Stimulated activated CD8-positive, alpha-beta memory T cell treated with anti-CD3 and anti-CD28 coated beads, Interleukin-4, amount 100 ng/mL, for 4 hours (primary cell): Measurements from ENCODE around the gene MREG.
A peak's percentile ranks its signal among the peaks of the same experiment; 100 is the strongest.
"Not testable (repeated sequence)": the region's sequence is repeated elsewhere in the genome, so short reads cannot be mapped to it uniquely, and the experiment has no call there.

ENCODE experiments used
- DNase-seq, 2 donors: peaks; one replicate each; pipeline ENCODE4 v3.0.0-alpha.2; 2020; ENCODE audit warnings: low read depth in 2 of 2, low spot score in 1 of 2

The MREG gene

DNA sequence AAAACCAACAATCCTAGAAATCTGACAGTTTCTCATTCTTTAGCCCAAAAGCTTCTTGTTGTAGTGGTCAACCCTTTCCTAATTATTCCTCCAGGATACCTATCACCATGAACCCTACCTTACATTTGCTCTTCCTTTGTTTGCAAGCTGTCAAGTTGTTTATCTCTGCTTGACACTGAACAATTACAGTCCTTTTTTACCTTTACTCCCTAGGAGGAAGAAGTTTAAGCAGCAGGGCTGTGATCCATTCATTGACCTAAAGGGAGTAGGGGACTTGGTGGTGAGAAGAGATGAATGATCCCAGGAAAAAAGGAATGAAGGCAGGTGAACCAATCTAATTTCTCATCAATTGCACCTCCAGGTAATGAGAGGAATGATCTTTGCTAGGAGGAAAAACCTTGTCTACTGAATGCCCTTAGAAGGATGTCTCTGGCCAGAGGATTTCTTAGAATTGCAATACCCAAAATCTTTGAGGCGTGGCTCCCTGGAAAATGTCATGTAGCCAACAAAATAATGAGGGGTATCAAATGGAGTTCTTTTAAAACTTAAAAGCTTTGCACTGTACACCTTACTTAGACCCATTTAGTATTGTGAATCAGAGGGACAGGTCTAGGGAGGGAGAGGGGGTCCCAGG is 47.7 kb downstream of the MREG start:
- DNase-seq = no peak

DNA sequence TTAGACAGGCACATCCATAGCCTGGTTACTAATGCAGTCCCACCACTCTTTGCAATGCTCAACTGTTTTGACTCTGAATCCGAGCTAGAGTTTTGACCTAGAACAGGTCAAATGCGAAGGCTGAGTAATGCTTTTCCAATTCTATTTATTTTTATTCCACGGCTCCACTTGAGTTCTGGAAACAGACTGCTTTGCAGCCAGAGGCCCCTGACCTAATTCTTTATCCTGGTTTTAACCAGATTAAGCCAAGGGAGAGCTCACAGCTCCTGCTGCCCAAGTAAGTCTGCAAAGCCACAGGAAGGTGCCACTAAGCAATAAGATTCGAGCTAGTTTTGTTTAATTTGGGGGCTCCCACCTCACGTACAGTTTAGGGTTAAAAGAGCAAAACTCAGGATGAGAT is 51.4 kb downstream of the MREG start:
- no peak for DNase-seq

DNA sequence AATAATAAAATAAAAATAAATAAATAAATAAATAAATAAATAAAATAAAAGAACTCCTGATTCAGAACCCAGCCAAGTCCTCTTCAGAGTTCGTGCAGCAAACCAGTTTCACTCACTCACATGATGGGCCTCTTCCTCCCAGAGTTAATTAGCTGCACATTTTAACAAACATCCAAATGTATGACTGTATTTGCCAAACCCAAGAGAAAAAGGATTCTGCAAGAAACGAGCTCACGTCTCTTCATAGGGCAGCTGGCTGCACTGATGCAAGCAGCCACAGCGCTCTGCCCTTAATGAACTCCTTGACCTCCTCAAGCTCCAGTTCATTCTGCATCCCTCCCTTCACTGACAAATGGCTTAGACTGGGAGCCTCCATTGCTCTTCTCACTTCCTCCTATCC is 55.1 kb downstream of the MREG start:
- DNase-seq = no peak

DNA sequence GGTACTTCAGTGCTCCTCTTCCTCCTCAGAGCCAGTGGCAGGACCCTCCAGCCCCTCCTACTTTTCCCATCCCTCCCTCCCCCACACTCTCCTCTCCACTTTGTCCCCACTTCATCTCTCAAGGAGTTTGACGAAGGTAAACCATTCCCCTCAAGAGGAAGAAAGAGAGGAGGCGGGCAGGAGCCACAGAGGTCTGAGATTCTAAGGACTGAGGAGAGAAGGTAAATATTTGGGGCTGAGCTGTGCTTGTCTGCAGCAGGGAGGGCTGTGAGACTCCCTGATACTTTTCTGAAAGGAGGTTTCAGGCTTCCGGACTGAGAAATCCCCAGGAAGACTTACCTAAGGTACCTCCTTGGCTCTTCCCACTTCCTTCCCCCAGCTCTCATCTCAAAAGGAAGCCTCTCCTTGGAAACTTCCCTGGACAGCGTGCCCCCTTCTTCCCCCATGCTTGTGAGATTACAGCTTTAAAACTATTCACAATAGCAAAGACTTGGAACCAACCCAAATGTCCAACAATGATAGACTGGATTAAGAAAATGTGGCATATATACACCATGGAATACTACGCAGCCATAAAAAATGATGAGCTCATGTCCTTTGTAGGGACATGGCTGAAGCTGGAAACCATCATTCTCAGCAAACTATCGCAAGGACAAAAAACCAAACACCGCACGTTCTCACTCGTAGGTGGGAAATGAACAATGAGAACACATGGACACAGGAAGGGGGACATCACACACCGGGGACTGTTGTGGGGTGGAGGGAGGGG is 55.8 kb downstream of the MREG start:
- DNase-seq = not testable (repeated sequence)

DNA sequence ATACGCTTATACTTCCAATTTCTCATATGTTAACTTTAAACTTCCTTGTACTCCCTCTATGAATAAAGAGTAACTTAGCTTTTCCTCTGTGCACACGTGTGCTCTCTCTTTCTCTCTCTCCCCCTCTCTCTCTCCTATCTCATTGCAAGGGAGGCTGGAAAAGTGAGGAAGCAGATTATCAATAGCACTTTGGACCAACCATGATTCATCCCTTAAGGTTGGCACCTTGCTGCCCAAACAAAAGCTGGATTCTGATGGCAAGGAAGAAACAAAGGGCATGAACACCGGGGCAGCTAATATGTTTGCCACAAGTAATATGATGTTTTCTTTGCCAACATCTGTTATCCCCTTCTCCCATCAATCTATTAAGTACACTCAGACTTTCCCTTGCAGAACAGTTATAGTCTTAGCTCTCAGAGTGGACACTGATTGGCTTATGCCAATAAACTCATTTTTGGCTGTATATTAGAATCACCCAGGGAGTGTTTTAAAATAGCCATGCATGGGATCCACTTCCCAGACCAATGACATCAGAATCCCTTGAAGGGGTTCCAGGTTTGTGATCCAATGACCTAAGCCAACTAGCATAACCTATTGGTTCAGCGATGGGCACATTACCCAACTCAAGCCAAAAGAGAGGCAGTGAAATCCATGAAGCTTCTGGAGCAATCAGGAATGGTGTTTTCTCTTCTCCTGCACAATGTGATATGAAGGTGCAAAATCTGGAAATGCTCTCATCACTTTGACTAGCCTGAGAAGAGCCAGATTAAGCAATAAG is 60.3 kb downstream of the MREG start:
- DNase-seq = no peak

DNA sequence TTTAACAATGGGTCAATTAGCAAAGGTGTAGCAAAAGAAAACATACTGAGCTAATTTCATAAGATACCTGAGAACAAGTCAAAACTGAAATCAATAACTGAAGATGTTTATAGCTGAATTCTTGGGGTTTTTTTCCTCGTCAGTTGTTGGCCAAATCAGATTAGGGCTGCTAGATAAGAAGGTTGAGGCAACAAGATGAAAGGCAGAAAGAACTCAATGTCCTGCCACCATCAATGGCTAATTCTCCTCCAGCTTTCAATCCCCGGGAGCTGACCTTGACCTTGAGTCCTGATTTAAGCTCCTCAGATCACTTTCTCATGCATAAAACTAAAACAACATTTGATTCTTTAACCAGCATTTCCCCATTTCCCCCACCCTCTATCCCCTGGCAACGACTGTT is 61.8 kb downstream of the MREG start:
- DNase-seq = no peak

DNA sequence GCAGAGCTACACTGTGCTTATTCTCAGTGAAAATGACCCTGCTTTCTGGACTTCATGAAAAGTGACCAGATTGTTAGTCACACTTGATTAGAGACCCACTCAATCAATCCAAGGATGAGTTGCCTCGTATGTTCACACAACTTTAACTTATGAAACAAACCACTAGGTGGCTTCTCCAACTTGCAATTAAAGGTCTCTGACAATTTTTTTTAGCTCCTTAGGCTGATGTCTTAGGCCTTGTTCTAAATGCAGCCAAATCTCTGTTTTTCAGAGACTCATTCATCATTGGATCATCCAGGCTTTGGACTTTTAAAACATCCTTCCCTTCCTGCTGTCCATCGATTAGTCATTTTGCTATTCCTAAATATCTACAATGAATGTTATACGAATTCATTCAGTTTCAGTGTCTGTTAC is 63.4 kb downstream of the MREG start:
- DNase-seq = no peak

DNA sequence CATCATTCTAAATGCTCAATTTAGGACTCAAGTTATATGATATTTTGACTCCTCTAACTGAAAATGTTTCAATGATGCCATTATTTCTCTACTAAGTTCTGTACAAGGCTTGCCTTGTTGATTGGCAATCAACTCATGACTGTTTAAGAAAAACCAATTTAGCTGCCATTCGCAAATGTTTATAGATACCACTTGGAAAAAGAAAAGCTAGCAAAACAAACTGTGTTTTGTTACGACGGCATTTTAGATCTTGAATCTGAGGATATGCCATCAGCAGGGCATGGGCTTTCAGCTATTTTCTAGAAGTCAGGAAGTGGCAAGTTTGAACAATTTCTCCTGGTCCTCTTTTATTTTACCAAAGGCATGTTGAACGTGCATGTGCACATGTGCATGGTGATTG is 65.3 kb downstream of the MREG start:
- no peak for DNase-seq

DNA sequence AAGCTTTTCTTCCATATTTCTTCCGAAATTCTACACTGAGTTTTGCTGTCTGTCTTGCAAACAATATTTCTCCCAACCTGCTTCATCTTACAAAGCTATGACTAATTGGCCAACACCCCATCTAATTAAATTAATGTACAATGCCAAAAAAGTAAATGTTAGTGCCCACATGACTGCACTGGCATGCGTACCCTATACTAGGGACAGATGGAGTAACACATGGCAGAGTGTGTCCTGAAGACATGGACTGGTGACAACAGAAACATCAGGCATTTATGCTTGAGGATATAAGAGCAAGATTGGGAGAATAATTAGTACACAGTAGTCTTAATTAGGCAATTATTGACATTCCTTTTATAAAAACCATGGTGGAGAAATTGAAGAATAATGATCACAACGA is 66.8 kb downstream of the MREG start:
- DNase-seq = no peak

DNA sequence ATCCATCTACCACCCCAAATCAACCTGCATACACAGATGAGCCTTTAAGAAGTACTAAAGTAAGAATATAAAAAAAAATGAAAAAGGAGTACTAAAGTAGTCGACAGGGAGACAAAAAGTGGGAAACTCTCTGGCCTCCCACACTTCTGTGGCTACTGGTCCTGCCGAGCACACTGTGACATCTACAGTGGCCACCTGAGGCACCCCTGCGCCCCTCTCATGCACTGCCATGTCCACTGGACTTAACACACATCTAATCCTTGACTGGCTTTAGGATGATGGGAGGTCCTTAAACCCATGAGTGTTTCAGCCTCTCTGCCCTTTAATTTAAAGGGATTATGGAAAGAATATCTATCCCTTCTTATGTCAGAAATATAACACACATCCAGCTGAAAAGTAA is 71.2 kb downstream of the MREG start:
- no peak for DNase-seq

DNA sequence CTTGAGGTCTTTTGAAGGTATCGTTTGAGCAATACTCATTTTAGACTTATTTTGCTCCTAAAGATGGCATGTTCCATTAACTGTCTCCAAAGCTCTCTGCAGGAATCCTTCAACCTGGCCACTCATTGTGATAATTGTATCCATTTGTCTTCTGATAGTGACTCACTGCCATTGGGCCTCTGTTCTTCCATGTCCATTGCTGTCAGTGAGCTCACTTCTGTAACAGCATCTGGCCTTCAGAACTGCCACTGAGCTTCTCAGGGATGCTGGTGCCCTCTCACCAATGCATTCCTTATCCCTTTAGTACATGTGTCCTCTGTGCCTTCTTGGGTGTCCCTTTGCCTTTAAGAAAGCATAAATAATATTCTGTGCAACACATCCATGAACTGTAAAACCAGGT is 71.6 kb downstream of the MREG start:
- DNase-seq = no peak

DNA sequence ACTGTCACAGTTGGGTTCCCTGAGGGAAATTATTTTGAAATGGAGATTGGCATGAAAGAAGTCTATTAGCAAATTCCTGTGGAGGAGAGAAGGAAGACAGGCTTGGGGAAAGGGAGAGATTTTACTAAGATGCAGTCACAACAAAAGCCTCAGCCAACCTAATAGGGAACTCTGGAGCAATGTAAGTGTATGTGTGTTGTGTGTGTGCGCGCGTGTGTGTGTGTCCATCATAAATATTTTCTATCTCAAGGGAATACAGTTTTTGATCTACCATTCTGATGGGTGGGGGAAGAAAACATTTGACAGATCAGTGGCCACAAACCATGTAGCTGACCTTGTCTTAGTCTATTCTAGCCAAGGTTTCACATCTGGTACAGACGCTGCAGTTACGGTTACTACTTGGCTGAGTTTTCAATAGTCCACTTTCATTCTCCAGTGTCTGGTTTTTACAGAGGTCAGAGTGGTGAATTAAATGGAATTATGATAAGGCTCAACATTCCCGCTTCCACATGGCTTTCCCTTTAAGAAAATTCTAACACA is 72.6 kb downstream of the MREG start:
- DNase-seq = no peak

DNA sequence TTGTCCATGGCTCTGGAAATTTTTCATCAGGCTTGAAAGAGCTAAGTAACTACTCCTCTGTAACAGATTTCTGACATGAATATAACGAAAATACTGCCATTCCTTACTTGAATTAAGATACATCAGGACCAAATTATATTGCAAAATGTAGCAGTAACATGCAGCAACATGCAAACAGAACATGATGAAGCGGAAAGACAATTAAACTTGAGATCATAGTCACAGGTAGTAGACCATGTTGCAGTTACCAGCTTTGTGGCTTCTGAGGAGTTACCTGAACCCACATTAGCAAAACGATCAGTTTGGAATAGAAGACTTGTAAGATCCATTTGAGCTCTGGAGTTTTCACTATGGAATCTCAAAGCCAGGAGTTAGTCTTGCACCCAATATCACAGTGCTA is 76.2 kb downstream of the MREG start:
- no peak for DNase-seq

DNA sequence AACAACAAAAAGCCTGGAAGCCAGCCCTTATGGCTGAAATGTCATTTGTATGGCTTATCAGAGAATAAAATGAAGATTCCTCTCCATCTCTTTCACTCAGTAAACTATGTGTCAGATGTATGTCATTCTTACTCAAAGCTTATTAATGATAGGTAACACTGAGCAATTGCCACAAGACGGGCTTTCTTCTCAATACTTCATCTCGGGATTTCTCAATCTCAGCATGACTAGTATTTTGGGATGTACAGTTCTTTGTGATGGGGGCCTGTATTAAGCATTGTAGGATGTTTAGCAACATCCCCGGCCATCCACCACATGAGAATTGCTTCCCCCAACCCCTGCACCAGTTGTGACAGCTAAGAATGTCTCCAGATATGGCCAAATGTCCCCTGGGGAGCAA is 80.2 kb downstream of the MREG start:
- DNase-seq = no peak

DNA sequence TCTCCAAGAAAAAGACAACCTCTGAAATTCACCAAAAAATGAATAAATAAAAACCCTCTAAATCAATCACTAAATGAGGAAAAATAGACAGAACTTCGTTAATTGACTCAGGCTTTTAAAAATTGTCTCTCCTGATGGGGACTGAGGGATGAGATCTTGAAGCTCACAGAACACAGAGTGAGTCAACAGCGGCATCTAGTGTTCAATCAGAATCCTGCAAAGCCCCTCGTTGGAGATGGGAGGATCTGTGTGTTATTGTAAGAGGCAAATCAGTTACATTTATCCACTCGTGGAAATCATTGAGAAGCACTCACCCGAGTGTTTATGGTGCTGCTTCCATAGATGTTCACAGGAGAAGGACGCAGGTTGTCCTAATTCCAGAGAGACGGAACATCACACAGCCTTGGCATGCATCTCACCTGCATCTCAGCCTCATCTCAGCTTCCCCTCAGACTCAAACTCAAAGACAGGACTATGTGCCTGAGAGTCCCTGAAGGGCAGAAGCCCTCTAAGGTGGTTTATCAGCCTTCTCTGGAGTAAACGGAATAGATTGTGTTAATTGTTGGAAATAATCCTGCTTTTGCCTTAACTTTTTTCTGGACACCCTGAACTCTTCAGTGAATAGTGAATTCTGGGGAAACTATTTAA is 82.0 kb downstream of the MREG start:
- peak in 1 of 2 donors; percentile 30 for DNase-seq

DNA sequence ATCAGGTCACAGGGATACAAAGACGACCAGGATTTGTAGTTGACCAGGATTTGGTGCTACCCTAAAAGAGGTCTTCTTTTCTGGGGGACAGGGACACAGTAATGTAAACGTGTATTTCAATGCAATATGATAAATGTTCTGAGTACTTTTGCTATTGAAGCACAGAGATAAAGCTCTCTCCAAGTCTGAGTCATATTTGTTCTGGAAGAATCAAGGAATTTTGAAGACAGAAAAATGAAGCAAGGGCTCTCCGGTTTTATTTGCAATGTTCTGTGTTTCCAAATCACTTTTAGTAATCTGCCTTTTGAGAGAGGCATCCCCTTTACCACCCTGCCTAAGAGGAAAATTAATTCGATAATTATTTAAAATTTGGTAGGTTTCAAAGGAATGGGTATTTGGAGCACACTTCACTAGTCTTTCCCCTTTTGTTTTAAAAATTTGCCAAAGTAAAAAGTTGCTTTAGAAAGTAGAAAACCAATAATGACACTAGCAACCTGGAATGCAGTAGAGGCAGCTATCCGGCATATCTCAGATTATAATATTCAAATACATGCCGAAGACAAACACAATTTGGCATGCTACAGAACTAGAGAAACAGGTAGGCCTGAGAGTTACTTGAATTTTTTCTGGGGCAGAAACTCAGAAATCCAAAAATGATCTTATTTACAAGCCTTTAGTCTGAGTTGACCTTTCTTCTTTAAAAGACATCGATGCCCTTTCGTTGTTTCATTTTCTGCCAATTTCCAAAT is 82.7 kb downstream of the MREG start:
- no peak for DNase-seq

DNA sequence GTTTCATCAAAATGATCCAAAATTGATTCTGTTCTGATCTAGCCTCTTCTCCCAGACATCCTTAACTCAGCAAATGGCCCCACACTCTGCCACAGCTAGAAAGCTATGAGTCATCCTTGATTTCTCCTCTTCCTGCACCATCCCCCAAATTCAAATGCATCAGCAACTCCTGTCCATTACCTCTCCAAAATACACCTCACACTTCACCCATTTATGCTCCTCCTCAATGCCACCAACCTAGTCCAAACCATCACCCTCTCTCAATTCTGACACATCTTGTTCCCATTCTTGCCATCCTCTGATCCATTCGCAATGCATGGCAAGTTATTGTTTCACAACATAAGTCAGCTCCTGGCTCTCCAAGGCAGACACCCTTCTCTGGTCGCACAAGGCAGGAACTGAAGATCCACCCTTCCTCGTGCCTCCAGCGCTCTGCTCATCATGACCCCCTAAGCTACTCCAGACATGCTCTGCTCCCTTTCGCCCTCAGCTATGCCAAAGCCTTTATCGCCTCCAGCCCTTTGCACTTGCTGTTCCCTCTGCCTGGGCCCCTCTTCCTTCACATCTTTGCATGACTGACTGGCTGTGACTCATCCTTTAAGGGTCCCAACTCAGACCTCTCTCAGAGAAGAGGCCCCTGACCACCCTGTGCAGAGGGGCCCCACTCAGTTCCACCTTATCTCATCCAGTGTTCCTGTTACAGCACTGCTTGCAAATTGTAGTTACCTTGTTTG is 83.6 kb downstream of the MREG start:
- no peak for DNase-seq

DNA sequence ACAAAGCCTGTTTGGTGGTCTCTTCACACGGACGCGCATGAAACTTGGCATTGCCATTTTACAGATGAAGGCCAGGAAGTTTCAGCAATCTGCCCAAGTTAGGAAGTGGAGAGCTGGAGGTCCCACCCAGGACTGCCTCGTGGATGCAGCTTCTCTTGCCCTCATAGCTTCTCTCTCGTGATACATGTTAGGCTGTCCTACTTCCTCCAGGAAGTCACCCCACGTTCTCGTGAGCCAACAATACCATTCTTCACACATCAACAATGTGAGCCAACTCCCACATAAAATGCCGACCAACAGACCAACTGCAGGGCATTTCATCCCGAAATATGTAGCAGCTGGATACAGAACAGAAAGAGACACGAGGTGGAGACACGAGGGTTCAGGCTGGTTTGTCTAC is 85.3 kb downstream of the MREG start:
- DNase-seq = no peak

DNA sequence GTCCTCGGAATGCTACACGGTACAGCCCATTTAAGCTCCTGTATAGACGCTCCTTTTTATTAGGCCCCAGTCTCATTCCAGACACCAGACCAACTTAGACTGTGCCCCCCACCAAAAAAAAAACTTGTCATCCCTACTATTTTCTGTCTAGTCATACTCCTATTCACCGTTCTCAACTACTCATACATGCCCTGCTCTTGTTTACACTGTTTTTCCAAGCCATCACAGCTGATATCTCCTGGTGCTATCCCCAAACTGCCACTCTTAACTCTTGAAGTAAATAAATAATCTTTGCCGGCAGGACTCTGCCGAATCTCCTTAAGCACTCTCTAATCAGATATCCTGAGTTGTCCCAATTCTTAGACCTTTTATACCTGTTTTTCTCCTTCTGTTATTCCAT is 86.4 kb downstream of the MREG start:
- not testable (repeated sequence) for DNase-seq

DNA sequence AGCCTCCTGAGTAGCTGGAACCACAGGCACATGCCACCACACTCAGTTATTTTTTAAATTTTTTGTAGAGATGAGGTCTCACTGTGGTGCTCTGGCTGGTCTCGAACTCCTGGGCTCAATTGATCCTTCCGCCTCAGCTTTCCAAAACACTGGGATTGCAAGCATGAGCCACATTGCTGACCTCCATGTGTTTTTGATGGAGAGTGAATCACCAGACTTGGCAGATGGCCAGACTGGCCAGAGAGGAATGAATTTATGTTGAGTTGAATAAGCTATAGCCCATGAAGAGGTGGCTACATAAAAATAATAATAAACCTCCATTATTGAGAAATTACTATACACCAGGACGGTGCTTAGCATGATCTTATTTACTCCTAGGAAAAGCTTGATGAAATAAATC is 91.5 kb downstream of the MREG start:
- DNase-seq = no peak
